OCI-LY3 (cell line): ENCODE data around the gene FRZB.

ENCODE experiments used
- H2AFZ ChIP-seq: fragments of 200-600, 300-600 bp; shearing (Covaris generic); 2 replicates; pipeline ENCODE4 v1.6.0; 2014; ENCODE audit warnings: antibody characterized with exemption, low read depth, low read length
- H3K27ac ChIP-seq: fragments of 200-600, 300-600 bp; sonication (generic); 2 replicates; pipeline ENCODE4 v1.5.1; 2014; ENCODE audit warnings: mild to moderate bottlenecking, low read length, moderate library complexity, mixed read lengths
- H3K27me3 ChIP-seq: fragments of 200-600, 300-600 bp; sonication (generic); 2 replicates; pipeline ENCODE4 v1.6.1; 2014; ENCODE audit warnings: low read depth, low read length, mixed read lengths
- H3K36me3 ChIP-seq: fragments of 200-600, 300-600 bp; sonication (generic); replicated peaks from 2 replicates; pipeline ENCODE3; 2014; ENCODE audit warnings: low read depth, low read length, mixed read lengths
- H3K4me1 ChIP-seq: fragments of 300-600, 200-600 bp; sonication (generic); 2 replicates; pipeline ENCODE4 v1.6.1; 2014; ENCODE audit warnings: low read length, mixed read lengths
- H3K4me2 ChIP-seq: fragments of 200-600, 300-600 bp; sonication (generic); 2 replicates; pipeline ENCODE4 v1.6.1; 2014; ENCODE audit warnings: low read length, mixed read lengths
- H3K4me3 ChIP-seq: fragments of 300-600, 200-600 bp; sonication (generic); 2 replicates; pipeline ENCODE4 v1.5.1; 2014; ENCODE audit warnings: antibody characterized with exemption, mild to moderate bottlenecking, low read length, moderate library complexity
- H3K79me2 ChIP-seq: fragments of 300-600, 200-600 bp; shearing (Covaris generic); 2 replicates; pipeline ENCODE4 v1.6.1; 2014; ENCODE audit warnings: mild to moderate bottlenecking, low read length, mixed read lengths
- H3K9ac ChIP-seq: fragments of 300-600, 200-600 bp; shearing (Covaris generic); 2 replicates; pipeline ENCODE4 v1.6.0; 2014; ENCODE audit warnings: mild to moderate bottlenecking, low read length, moderate library complexity
- H3K9me3 ChIP-seq: fragments of 200-600, 300-600 bp; shearing (Covaris generic); 2 replicates; pipeline ENCODE4 v1.6.1; 2014; ENCODE audit warnings: low read length, mixed read lengths; ENCODE audit not compliant: insufficient read depth
- H4K20me1 ChIP-seq: fragments of 200-600, 300-600 bp; sonication (generic); 2 replicates; pipeline ENCODE4 v1.6.1; 2016; ENCODE audit warnings: low read length, mixed read lengths; ENCODE audit not compliant: insufficient read depth
- EZH2phosphoT487 ChIP-seq: fragments of 200-600 bp; shearing (Covaris generic); IDR thresholded peaks from 2 replicates; pipeline ENCODE4 v1.6.1; 2018; ENCODE audit warnings: antibody characterized with exemption, mixed run types, low read depth
- TF ChIP-seq, protein P1 (sequence below): fragments of 200-600, 300-600 bp; sonication (generic); IDR thresholded peaks from 2 replicates; pipeline ENCODE4 v1.5.1; 2014; ENCODE audit warnings: antibody characterized with exemption, low read length, low read depth

The FRZB gene

DNA sequence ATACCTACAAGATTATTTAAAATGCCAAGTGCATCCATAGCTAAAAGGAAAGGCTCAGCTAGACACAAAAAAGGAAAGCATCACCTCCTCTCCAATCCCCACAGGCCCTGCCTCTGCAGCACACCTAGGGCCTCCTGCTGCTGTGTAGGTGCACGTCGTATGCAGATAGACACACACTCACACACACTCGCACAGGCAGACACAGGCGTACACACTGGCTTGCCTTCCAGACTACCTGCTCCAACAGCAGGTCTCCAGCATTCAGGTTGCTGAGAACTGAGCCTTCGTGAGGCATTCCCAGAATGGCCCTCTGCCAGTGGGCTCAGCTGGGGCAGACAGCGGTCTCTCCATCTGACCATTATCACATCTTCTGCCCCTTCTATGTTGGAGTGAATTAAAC, 35.3 kb upstream of the FRZB start:
- TF ChIP-seq, protein P1, sequence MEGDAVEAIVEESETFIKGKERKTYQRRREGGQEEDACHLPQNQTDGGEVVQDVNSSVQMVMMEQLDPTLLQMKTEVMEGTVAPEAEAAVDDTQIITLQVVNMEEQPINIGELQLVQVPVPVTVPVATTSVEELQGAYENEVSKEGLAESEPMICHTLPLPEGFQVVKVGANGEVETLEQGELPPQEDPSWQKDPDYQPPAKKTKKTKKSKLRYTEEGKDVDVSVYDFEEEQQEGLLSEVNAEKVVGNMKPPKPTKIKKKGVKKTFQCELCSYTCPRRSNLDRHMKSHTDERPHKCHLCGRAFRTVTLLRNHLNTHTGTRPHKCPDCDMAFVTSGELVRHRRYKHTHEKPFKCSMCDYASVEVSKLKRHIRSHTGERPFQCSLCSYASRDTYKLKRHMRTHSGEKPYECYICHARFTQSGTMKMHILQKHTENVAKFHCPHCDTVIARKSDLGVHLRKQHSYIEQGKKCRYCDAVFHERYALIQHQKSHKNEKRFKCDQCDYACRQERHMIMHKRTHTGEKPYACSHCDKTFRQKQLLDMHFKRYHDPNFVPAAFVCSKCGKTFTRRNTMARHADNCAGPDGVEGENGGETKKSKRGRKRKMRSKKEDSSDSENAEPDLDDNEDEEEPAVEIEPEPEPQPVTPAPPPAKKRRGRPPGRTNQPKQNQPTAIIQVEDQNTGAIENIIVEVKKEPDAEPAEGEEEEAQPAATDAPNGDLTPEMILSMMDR = no peak
- TF ChIP-seq EZH2phosphoT487 = no peak
- no peaks in the 10 kb centered on the region for H3K79me2 ChIP-seq

DNA sequence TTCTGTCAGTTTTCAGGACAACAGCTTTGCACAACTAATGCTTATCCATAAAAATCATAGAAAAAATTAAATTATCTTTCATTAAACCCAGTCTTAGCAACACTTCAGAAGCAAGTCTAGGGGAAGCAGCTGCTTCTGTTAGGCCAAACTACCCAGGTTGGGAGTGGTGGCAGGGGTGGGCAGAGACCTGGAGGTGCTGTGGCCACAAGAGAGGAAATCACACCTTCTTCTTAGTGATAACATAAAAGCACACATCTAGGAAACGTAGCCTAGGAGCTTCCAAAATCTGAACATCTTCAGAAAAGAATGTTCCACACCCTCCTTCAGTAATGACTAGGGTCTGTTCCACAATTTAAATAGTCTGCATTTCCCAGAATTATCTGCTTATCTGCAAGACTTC, 32.3 kb upstream of the FRZB start:
- Histone ChIP-seq H3K9me3 (no peaks in the 10 kb centered on the region), H3K27ac (no peak overlapping the region), H3K27me3 (no peaks in the 10 kb centered on the region), H3K9ac (no peak overlapping the region), H2AFZ (no peak overlapping the region), H3K4me2 (no peak overlapping the region), H3K4me3 (no peak overlapping the region), H3K4me1 (no peaks in the 10 kb centered on the region), H3K79me2 (no peaks in the 10 kb centered on the region), H3K36me3 (no peaks in the 10 kb centered on the region), H4K20me1 (no peaks in the 10 kb centered on the region)
- TF ChIP-seq EZH2phosphoT487 = no peak
- TF ChIP-seq, protein P1 = no peak

More for the DNA sequence above, 35.3 kb upstream of the FRZB start:
- H3K27me3 ChIP-seq = no peaks in the 10 kb centered on the region
- no peak overlapping the region for H3K4me2 ChIP-seq
- H3K4me1 ChIP-seq = no peaks in the 10 kb centered on the region
- no peak overlapping the region for H3K4me3 ChIP-seq
- H3K36me3 ChIP-seq = no peaks in the 10 kb centered on the region
- no peak overlapping the region for H3K27ac ChIP-seq
- no peaks in the 10 kb centered on the region for H4K20me1 ChIP-seq
- no peak overlapping the region for H2AFZ ChIP-seq
- H3K9ac ChIP-seq = no peak overlapping the region
- H3K9me3 ChIP-seq = no peaks in the 10 kb centered on the region

DNA sequence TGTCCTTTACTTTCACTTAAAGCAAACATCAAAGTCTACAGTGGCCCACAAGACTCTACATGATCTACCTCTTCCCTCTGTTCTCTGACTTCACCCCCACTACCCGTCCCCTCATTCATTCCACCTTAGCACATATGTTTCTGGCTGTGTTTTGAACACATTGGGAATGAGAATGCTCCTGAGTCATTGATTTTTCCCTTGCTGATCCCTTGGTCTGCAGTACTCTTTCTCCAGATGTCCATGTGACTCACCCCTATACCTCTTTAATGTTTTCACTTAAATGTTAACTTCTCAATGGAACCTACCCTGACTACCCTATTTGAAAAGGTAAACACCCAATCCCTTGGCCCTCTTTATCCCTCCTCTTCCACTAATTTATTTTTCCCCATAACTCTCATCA, 30.7 kb upstream of the FRZB start:
- TF ChIP-seq, protein P1 = no peak
- no peak for TF ChIP-seq EZH2phosphoT487
- Histone ChIP-seq H2AFZ (no peak overlapping the region), H3K27me3 (no peaks in the 10 kb centered on the region), H3K4me3 (no peak overlapping the region), H4K20me1 (no peaks in the 10 kb centered on the region), H3K9ac (no peak overlapping the region), H3K4me1 (no peaks in the 10 kb centered on the region), H3K79me2 (no peaks in the 10 kb centered on the region), H3K27ac (no peak overlapping the region), H3K9me3 (no peaks in the 10 kb centered on the region), H3K36me3 (no peaks in the 10 kb centered on the region), H3K4me2 (no peak overlapping the region)

DNA sequence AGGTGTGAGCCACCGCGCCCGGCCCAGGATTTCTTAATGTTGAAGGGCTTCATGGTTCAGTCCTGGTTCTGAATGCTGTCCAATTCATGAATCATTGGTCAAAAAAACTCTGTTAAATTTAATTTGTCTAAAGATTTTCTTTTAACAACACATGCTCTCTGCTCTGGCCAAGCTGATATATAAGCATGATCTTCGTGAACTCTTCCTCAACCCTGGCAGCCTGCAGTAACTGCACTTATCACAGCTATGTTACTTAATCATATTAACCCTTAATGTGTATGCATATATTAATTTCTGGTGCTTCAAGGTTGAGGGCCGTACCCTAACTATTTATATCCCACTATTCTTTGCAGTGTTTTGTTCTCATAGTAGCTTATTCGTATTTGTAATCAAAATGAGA, 29.4 kb upstream of the FRZB start:
- Histone ChIP-seq H3K27me3 (no peaks in the 10 kb centered on the region), H3K9me3 (no peaks in the 10 kb centered on the region), H3K9ac (no peak overlapping the region), H3K36me3 (no peaks in the 10 kb centered on the region), H3K4me3 (no peak overlapping the region), H3K79me2 (no peaks in the 10 kb centered on the region), H4K20me1 (no peaks in the 10 kb centered on the region), H3K27ac (no peak overlapping the region), H3K4me1 (no peaks in the 10 kb centered on the region), H2AFZ (no peak overlapping the region), H3K4me2 (no peak overlapping the region)
- TF ChIP-seq, protein P1 = no peak
- no peak for TF ChIP-seq EZH2phosphoT487
